Measurements from ENCODE around the gene UBE2O.
"Not testable (repeated sequence)": the region's sequence is repeated elsewhere in the genome, so short reads cannot be mapped to it uniquely, and the experiment has no call there.

Gene UBE2O

DNA sequence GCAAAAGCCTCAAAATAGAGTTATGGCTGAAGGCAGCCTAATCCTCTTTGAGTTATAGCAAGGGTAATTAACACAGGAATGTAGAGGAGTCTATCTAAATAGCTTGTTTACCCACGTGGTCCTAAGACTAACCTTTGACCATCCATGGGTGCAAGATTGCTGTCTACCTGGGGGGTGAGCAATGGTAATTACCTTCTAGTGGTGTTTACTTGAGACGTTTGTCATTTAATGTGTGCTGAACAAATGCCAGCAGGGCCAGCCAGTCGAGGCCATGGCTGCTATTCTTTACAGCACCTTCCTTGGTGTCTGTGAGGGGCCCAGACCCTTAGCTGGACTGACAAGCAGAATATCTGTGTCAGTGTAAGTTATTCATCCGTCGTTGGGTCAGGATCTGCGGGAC, 85.3 kb downstream of the UBE2O start:
- no peak for DNase-seq

DNA sequence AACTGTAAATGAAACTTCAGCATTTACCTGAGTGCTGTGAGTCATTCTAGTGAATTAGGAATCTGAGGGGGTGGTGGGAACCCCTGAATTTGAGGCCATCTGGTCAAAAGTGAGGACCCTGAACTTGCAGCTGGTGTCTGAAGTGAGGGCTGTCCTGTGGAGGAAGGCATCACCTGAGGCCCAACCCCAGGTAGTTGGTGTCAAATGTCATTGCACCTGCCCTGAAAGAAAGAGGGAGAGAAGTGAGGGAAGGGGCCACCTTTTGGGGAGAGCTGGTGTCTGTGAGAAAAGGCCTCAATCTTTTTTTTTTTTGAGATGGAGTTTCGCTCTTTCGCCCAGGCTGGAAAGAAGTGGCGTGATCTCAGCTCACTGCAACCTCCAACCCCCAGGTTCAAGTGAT, 86.7 kb downstream of the UBE2O start:
- DNase-seq = no peak

DNA sequence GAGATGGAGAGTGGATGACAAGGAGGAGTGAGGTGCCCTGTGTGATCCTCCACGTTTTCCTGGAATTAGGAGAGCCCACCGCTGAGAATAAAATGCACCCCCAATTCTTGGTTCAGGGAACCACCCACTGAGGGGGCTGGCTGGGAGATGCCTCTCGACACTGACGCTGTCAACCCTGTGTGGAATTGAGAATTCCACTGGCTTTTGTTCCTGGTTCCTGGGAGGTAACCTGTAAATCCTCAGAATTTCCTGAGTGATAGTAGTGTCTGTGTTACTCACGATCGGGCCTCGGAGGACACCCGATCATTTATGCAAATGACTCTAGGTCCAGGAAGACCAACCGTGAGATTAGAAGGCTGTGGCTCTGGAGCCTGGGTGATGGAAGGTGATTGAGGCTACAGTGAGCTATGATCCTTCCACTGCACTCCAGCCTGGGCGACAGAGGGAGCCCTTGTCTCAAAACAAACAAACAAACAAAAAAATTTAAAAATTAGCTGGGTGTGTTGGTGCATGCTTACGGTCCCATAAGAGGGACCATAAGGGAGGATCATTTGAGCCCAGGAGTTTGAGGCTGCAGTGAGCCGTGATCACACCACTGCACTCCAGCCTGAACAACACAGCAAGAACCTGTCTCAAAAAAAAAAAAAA, 87.6 kb downstream of the UBE2O start:
- DNase-seq = no peak

DNA sequence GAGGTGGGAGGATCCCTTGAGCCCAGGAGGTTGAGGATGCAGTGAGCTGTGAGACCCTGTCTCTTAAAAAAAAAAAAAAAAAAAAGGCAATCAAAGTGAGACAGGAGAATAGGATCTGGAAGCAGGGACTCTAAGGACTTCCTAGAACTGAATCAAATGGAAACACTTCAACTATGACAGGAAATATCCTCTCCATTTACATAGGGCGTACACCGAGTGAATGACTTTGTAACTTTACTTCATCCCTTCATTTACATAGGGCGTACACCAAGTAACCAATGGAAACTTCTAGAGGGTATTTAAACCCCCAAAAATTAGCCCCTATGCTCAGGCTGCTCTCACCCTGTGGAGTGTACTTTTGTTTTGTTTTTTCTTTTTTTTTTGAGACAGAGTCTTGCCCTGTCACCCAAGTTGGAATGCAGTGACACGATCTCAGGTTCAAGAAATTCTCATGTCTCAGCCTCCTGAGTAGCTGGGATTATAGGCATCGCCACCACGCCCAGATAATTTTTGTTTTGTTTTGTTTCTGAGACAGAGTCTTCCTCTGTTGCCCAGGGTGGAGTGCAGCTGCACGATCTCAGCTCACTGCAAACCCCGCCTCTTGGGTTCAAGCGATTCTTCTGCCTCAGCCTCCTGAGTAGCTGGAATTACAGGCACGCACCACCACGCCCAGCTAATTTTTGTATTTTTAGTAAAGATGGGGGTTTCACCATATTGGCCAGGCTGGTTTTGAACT, 89.7 kb downstream of the UBE2O start:
- DNase-seq = no peak

DNA sequence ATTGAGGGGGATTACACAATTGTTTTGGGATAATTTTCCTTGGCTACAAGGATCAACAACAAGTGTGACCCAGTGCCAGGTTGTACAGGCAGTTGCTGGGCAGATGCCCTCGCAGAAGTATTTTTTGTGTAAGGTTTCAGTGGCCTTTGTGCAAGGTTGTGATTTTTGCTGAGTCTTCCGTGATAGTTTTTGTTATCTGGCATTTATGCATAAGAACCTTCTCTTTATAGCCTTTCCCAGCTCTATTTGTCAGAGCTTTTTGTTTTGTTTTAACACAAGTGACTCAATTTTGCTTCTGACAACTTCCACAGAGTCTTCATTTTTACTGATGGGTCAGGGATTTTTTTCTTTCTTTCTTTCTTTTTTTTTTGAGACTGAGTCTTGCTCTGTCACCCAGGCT, 92.5 kb downstream of the UBE2O start:
- DNase-seq = no peak

DNA sequence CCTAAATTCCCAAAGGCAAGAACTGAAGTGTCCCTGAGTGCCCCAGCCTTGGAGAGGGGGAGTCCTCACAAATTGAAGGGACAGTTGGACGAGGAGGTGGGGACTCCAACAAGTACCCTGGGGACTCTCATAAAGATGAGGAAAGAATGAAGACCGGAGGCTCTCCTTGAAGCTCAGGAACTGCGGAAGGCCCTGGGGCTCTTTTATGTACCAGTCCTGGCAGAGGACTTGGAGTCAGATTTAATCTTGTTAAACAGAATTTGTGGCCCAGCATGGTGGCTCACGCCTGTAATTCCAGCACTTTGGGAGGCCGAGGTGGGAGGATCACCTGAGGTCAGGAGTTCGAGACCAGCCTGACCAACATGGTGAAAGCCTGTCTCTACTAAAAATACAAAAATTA, 93.2 kb downstream of the UBE2O start:
- not testable (repeated sequence) for DNase-seq

DNA sequence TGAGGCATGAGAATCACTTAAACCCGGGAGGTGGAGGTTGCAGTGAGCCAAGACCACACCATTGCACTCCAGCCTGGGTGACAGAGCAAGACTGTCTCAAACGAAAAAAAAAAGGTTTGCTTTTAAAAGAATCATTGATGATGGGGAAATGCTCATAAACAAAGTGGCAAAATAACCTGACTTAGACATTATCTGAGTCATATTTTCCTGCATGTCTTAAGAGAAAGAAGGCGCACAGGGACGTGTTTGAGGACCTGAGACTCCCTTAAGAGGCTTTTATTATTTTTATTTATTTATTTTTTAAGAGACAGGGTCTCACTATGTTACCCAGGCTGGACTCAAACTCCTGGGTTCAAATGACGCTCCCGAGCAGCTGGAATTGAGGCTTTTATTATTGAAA, 93.6 kb downstream of the UBE2O start:
- DNase-seq = no peak

DNA sequence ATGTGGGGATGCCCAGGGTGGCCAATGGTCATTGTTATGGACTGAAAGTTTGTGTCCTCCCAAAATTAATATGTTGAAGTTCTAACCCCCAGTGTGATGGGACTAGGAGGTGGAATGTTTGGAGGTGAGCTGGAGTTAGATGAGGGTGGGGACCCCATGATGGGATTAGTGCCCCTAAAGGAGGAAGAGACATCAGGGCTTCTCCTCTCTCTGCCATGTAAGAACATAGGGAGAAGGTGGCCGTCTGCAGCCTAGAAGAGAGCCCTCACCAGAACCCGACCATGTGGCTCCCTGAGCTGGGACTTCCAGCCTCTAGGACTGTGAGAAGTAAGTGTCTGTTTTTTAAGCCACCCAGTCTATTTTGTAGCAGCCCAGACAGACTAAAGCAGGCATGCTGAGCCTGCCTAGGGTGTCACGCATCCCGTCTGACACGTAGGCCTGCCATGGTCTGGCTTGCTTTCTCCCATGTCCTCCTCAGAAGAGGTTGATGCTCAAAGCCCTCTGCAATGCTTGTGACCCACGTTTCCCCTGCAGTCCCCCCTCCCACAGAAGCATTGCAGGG, 95.3 kb downstream of the UBE2O start:
- DNase-seq = no peak

DNA sequence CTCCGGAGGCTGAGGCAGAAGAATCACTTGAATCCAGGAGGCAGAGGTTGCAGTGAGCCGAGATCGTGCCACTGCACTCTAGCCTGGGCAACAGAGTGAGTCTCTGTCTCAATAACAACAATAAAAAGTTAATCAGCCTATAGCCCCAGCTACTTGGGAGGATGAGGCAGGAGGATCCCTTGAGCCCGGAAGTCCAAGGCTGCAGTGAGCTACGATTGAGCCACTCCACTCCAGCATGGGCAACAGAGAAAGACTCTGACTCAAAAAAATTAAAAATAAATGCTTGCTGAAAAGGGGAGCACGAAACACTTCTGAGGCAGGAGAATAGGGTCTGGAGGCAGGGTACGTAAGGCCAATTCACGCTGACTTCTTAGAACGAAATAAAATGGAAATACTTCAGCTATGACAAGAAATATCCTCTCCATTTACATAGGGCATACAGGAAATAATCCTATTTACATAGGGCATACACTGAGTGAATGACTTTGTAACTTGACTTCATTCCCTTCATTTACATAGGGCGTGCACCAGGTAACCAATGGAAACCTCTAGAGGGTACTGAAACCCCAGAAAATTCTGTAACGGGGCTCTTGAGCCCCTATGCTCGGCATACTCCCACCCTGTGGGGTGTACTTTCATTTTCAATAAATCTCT, 96.0 kb downstream of the UBE2O start:
- DNase-seq = no peak

DNA sequence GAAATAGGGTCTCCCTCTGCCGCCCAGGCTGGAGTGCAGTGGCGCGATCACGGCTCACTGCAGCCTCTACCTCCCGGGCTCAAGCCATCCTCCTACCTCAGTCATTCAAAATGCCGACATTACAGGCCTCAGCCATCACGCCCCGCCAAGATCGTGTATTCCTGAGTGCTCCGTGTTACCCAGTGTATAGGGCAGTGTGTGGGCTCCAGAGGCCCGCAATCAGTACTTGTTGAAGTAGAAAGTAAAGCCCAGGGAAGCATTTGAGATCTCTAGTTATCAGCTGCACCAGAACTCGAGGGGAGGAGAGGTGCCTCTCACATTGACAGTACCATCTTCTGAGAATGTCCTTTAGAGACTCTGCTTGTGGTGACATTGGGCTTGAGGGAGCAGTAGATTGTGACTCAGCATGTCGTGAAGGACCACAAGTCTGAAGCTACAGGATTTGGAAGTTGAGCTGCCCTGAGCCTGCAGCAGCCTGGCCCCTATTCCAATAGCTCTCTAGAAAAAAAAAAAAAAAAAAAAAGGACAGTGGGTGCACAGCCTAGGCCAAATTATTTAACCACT, 98.1 kb downstream of the UBE2O start:
- DNase-seq = no peak

DNA sequence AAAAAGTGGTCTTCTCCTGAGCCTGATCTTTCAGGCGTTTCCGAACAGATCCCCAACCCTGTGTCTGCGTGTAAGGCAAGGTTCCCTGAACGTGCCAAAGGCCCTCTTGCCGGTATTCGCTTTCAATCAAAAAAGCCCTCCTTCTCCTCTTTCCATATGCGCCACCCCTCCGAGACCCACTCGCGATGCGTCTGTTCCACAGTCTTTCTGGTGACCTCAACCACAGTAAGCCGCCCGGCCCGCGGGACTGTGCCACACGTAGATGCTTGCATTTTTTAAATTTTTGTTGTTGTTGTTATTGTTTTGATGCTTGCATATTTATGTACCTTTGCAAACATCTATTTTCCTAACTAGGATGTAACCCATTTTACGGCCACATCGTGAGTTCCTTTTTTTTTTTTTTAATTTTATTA, 98.6 kb downstream of the UBE2O start:
- DNase-seq = no peak

DNA sequence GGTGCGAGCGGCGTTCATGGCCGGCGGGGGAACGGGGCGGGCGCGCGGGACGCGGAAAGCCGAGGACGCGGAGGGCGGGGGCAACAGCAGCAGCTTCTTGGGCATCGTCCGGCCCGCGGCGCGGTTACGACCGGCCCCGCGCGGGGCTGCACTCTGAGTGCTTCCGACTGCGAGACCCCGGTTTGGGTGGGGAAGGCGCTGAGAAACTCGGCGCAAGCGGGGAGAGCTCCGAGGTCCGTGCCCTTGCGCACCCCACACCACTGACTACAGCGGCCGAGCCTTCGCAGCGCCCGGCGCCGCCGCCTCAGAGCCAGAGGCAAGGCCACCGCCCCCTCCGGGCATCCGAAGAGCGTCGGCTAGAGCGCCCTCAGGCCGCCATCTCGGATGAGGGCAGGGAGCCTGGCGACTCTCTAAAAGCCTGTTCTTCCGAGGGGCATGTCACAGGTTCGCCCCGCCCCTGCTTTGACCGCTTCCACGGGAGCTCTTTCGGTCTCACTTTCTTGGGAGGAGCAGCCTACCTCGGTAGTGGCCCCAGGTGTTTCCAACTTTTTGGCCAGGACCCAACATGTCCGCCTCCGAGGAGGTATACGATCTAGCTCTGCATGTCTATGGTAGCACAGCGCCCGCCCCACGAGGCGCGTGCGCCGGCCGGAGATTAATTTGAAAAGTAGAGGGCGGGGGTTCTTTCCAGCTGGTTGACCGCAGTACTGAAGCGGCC, 99.2 kb downstream of the UBE2O start, which contains the start of gene PRPSAP1:
Gene PRPSAP1, minus strand, starts transcription at position 318 of the 718 bp plus-strand sequence. Its CDS starts 213 bp downstream, at position 105.
- DNase-seq = peak; percentile 76

DNA sequence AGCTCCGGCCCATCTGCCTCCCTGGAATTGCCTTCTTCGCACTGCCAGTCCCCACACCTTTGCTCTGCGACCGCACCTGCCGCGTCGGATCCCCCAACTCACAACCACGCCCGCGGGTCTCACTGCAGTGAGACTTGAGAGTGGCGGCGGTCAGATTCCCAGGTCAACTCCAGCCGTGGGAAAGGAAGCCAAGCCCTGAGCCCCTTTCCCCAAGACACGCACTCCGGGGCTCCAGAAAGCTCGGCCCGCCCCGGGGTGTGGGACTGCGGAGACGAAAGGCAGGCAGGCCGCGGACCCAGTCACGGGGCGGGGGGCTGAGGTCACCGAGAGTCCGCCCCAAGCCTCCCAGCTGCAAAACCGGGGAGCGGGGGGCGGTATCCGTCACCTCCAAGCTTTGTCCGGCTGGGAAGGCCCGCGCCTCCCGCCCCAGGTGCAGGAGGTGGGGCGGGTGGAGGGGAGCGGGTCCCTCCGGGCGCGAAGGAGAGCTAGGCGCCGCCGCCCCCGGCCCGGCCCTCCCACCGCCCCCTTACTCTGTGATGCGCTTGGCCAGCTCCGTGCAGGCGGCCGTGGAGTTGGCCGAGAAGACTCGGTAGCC, 99.9 kb downstream of the UBE2O start:
- peak; percentile 6 for DNase-seq

DNA sequence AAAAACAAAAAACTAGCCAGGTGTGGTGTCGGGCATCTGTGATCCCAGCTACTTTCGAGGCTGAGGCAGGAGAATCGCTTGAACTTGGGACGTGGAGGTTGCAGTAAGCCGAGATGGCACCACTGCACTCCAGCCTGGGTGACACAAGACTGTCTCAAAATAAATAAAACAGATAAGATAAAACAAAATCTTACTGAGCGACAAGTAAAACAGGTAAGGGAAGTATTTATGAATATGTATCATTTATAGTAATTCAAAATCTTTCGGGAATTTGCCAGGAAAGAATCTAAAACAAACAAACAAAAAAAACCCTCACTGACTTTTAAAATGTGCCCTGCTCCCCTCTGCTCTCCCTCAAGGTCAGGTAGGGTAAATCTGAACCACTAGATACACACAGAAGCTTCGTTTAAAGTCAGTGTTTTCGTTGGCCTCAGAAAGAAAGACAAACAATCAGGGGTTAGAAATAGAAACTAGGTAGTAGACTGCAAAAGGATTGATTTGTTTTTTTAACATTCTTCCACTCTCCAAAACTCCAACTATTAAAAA, 101.4 kb downstream of the UBE2O start:
- no peak for DNase-seq

DNA sequence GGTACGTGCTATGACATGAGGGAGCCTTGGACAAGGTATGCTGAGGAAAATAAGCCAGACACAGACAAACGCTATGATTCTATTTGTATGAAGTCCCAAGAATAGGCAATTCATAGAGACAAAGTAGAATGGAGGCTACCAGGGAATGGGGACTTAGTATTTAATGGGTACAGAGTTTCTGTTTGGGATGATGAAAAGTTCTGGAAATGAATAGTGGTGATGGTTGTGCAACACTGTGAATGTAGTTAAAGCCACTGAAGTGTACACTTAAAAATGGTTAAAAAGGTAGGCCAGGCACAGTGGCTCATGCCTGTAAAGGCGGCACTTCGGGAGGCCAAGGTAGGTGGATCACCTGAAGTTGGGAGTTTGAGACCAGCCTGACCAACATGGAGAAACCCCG, 102.5 kb downstream of the UBE2O start:
- DNase-seq = no peak

DNA sequence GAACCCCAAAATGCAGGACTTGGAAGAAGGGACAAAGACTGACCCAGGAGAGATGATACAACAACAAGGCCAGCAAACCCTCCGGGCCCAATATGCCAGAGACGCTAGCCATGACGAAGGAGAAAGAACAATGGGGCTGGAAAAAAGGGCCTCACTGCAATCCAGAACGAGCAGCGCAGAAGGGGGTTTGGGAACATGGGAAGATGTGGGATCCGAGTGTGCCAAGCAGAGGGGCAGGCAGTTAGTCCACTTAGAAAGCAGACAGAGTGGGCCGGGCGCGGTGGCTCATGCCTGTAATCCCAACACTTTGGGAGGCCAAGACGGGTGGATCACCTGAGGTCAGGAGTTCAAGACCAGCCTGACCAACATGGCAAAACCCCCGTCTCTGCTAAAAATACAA, 106.0 kb downstream of the UBE2O start:
- DNase-seq = not testable (repeated sequence)

DNA sequence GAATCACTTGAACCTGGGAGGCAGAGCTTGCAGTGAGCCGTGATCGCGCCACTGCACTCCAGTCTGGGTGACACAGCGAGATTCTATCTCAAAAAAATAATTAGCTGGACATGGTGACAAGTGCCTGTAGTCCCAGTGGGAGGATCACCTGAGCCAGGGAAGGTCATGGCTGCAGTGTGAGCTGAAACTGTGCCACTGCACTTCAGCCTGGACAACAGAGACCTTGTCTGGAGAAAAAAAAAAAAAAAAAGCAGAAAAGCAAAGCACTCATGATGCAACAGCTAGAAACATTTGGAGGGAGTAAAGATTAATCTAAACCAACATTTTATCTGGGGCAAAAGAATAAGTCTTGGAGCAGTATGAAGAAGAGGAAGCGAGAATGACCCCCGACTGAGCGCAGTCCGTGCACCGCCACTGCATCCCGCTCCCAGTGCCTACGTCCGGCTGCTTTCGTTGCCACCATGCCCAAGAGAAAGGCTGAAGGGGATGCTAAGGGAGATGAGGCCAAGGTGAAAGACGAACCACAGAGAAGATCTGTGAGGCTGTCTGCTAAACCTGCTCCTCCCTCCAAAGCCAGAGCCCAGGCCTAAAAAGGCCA, 107.5 kb downstream of the UBE2O start:
- DNase-seq = no peak

DNA sequence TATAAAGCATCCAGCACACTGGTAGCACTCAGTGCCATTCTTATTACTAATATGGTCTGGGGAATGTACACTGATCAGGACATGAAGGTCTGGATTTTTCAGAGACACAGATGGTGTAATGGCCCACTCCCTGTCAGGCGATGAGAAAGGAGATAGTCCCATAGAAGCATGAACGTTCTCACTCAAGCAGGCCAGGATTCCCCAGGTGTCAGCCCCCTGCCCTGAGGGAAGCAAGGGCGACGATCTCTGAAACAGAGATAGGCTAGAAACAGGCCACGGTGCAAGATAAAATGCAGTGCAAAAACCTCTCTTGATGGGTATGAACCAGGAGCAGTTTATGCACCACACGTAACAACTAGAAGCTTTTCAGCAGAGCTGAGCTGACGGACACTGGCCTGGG, 109.8 kb downstream of the UBE2O start:
- no peak for DNase-seq

DNA sequence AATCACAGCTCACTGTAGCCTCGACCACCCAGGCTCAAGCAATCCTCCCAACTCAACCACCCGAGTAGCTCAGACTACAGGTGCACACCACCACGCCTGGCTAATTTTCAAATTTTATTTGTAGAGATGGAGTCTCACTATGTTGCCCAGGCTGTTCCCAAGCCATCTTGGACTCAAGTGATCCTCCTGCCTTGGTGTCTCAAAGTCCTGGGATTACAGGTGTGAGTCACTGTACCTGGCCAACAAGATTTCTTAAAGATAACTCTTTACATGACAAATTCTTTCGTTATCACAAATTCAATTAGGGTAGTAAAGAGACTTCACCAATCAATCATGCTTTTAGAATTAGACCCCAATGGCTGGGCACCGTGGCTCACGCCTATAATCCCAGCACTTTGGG, 111.7 kb downstream of the UBE2O start:
- DNase-seq = no peak

Data from stimulated activated CD4-positive, alpha-beta T cell treated with anti-CD3 and anti-CD28 coated beads, Interleukin-12 subunit alpha, Interleukin-12 subunit beta, amount 100 ng/mL, for 4 hours (primary cell).